HG03565 (cell line): ENCODE measurements around the gene ESD.
A peak's percentile ranks its signal among the peaks of the same experiment; 100 is the strongest.
"Not testable (repeated sequence)": the region's sequence is repeated elsewhere in the genome, so short reads cannot be mapped to it uniquely, and the experiment has no call there.

Experiments used
- ATAC-seq: cut with Tn5 transposase; IDR thresholded peaks from one replicate; pipeline ENCODE4 v1.9.1; 2021; ENCODE audit warnings: mild to moderate bottlenecking, moderate library complexity; ENCODE audit not compliant: unreplicated experiment

ESD gene, protein sequence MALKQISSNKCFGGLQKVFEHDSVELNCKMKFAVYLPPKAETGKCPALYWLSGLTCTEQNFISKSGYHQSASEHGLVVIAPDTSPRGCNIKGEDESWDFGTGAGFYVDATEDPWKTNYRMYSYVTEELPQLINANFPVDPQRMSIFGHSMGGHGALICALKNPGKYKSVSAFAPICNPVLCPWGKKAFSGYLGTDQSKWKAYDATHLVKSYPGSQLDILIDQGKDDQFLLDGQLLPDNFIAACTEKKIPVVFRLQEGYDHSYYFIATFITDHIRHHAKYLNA

GRCh38 chr13:46796515-46797474 lies at the start of gene ESD:
Gene ESD (minus strand): TSS chr13:46797161. CDS start chr13:46791413, 5,748 bp downstream.
- ATAC-seq, result peak; percentile 82

- ATAC-seq, result no peak
Observed at GRCh38 chr13:46846726-46847125, 49.8 kb upstream of the ESD start.

DNA sequence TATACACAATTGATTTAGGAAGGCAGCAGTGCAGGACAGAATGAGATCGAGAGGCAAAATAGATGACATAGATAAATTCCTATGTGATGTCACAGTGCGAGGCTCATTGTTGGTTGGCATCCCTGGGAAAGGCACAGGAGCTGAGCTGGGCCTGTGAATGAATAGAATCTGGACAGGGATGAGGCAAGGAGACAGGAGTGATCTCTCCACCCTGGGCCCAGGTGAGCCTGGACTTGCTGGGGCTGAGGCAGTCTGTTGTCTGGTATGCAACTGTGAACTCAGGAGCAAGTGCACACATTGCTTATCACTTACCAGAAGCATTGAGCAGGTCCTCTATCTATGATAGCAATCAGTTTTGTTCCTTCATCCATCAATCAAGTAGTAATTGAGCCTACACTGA lies 48.2 kb upstream of the ESD start:
- ATAC-seq, result no peak

DNA sequence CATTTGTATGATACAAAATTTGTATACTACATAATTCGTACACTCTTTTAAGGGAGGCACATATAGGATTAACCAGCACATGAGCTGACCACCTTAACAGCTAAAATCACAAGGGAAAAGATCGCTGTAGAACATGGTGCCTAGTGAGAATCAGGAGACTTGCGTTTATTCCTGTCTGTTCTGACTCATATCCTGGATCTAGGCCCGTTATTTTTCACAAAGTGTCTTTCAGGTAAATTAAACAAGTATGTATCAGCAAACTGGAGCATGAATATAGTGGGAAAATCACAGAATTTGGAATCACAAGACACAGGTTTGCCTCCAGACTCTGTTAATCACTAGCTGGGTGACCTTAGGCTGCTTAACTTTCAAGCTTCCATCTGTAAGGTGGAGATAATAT lies 47.5 kb upstream of the ESD start:
- ATAC-seq, result no peak

- ATAC-seq, result no peak
Observed at GRCh38 chr13:46839399-46839798, 42.4 kb upstream of the ESD start.

GRCh38 chr13:46834657-46835056 lies 37.7 kb upstream of the ESD start:
- ATAC-seq, result no peak

GRCh38 chr13:46831588-46832194 lies 34.7 kb upstream of the ESD start:
- ATAC-seq, result no peak

DNA sequence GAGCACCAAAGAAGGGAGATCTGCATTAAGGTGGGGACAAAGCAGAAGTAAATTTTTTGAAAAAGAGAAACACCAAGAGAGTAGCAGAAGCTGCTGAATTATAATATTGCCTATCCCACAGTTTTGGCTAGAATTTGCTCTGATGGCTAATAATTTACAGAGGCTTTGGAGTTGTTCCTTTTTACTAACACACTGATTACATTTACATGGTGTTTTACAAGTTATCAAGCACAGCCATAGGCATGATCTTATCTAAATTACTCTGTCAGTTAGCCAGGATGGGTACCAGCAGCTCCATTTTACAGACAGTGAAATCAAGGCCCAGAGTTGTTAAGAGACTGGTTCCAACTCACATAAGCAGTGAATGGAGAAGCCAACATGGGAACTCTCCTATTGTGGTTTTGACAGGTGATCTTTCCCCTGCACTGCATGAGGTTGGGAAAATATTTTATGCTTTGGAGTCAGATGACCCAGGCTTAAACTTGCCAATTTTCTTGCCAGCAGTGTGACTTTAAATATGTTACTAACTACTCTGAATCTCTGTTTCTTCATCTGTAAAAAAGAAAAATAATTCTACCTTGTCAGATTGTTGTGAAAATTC lies 33.5 kb upstream of the ESD start:
- no peak for ATAC-seq

DNA sequence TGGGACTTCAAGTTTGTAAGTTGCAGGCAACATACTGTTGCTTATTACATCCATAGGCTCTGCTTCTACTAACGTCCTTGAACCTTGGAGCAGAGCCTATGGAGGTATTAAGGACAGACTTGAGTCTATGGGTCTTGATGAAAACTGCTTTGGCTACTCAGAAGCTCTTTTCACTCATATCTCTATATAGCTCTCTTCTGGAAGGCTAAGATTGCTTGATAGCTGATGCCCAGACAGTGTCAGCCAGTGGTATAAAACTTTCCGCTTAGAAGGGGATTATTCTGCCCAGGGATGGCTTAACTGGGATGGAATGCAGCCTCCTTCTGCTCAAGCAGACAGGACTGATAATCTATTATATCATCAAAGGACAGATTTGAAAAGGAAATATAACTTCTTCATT lies 25.6 kb upstream of the ESD start:
- no peak for ATAC-seq

GRCh38 chr13:46817838-46818476 lies 21.0 kb upstream of the ESD start:
- ATAC-seq, result no peak

DNA sequence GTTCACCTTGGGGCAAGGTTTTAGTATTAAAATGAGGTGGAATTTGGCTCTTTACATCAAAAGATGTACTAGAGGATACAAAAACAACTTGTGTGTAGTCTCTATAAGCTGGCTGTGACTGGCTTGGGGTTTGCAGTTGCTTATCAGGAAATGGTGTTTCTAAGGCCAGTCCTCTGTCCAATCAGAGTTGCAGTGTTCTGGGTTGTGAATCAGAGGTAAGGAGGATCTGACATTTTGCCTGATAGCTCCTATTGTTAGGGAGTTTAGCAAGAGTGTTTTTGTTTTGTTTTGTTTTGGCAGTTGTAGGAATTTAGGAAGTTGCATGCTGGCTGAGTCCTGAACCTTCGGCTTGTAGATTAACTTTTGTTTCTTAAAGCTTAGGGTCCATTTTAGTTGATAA lies 20.1 kb upstream of the ESD start:
- ATAC-seq, result no peak

- ATAC-seq, result no peak
Observed at GRCh38 chr13:46816371-46816770, 19.4 kb upstream of the ESD start.

DNA sequence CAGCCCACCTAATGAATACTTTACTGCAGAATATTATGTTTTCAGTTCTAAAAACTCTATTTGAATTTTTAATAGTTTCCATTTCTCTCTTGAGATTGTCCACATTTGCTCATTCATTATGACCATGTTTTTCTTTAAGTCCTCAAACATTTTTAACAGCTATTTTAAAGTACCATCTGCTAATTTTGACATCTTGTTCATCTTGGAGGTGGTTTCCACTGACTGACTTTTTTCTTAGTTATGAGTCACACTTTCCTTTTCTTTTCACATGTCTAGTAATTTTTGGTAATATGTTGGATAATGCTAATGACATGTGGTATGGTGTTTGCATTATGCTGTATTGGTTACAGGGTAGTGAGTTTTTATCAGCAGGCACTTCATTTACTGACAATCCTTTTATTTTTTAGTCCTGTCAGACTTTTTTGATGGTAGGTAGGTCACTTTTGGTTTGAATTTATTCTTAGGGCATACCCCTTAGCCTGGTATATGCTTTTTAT lies 15.4 kb upstream of the ESD start:
- ATAC-seq, result no peak

DNA sequence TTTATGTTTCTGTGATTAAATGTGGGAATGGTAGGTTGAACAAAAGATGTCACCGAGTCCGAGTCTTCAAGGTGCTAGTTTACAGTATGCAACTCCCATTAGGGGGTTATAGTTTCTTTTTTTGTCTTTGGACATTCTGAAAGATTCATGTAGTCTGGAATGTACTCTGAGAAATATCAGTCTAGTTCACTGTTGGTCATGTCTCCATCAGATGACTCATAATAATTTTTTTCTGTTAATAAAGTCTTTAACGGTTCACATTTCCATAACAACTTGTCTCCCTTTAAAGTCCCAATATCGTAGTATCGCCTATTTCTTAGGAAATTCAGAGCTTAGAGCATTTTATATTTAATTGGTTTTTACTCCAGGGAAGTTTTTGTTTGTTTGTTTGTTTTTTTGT lies 13.5 kb upstream of the ESD start:
- ATAC-seq, result no peak

DNA sequence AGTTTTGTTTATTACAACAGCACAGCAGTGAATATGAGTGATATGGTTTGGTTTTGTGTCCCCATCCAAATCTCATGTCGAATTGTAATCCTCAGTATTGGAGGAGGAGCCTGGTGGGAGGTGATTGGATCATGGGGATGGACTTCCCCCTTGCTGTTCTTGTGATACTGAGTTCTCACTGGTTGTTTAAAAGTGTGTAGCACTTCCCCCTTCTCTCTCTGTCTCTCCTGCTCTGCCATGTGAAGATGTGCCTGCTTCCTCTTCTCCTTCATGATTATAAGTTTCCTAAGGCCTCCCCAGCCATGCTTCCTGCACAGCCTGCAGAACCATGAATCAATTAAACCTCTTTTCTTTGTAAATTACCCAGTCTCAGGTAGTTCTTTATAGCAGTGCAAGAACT lies 8.0 kb upstream of the ESD start:
- ATAC-seq, result not testable (repeated sequence)

DNA sequence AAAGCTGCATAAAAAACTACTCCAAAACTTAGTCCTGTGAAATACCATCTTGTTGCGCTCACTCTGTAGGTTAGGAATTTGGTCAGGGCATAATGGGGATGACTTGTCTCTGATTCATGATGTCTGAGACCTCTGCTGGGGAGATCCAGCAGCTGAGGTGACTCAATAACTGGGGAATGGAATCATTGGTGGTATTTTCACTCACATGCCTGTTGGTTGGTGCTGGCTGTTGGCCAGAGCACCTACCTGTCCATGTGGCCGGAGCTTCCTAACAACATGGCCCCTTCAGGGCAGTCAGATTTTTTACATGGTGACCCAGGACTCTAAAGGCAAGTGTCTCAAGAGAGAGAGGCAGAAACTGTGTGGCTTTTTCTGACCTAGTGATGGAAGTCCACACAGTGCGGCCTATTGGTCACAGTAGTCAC lies 7.4 kb upstream of the ESD start:
- no peak for ATAC-seq

GRCh38 chr13:46803586-46803985 lies 6.6 kb upstream of the ESD start:
- no peak for ATAC-seq

GRCh38 chr13:46801858-46802257 lies 4.9 kb upstream of the ESD start:
- no peak for ATAC-seq

DNA sequence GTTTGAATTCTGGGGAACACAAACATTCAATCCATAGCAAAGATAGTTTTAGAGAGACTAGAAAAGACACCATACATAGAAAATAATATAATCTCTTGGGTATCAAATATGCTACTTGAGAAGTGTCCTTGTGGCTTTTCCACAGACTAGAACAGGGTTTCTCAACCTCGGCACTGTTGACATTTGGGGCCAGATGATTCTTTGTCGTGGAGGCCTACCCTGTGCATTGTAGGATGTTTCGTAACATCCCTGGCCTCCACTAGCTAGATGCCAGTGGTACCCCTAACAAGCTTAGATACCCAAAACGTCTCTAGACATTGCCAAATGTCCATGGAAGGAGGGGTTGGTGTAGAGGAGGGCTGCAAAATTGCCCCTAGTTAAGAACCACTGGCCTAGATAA lies 2.2 kb upstream of the ESD start:
- ATAC-seq, result no peak

- ATAC-seq, result no peak
Observed at GRCh38 chr13:46797501-46798237, 708 bp upstream of the ESD start.
